Measurements from ENCODE around the gene ARHGAP32.

DNA sequence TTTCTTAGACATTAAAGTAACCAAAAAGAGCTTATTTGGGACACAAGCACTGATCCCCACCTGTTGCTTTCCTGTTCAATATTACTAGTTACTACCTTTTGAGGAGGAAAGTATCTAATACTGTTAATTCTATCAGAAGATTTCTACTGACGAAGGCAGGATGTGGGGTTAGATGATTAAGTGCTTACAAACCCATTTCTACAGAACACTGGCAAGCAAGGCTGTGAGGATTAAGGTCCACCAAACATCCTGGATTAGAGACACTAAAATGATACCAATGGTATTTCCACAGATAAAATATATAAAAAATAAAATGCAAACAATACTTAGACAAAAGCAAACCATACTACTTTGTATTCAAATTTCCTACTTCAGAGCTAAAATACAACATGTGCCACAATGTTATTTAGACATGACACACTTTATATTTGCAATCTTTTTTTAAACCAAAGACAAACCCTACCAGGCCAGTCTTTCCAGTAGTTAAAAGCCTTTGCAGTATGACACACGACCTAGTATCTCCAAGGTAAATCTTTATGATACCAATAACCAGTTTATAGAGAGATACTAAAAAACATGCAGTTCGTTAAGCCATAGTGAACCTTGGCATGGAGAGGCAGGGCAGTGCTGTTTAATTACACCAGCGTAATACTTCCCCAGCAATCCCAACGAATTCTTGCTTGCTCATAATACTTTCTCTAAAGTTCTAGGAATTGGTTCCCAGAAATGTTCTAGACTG, 178.2 kb downstream of the ARHGAP32 start:
- TF ChIP-seq, protein P1, sequence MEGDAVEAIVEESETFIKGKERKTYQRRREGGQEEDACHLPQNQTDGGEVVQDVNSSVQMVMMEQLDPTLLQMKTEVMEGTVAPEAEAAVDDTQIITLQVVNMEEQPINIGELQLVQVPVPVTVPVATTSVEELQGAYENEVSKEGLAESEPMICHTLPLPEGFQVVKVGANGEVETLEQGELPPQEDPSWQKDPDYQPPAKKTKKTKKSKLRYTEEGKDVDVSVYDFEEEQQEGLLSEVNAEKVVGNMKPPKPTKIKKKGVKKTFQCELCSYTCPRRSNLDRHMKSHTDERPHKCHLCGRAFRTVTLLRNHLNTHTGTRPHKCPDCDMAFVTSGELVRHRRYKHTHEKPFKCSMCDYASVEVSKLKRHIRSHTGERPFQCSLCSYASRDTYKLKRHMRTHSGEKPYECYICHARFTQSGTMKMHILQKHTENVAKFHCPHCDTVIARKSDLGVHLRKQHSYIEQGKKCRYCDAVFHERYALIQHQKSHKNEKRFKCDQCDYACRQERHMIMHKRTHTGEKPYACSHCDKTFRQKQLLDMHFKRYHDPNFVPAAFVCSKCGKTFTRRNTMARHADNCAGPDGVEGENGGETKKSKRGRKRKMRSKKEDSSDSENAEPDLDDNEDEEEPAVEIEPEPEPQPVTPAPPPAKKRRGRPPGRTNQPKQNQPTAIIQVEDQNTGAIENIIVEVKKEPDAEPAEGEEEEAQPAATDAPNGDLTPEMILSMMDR (IDR thresholded peaks at IDR 0.05; ENCODE audit: low read depth, low read length), result no peak
- TF ChIP-seq POLR2A (IDR thresholded peaks at IDR 0.05; ENCODE audit: extremely low read depth, insufficient read length), result no peak
- TF ChIP-seq, protein P2, sequence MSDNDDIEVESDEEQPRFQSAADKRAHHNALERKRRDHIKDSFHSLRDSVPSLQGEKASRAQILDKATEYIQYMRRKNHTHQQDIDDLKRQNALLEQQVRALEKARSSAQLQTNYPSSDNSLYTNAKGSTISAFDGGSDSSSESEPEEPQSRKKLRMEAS (IDR thresholded peaks at IDR 0.05; ENCODE audit: low read depth, low read length), result no peak
- TF ChIP-seq MYC (IDR thresholded peaks at IDR 0.05; ENCODE audit: low read depth, low read length), result no peak

Data from NB4 (cell line).